Suprapubic skin (tissue), 3 donors: ENCODE results near the gene FAM20B.

Source experiments
- CTCF ChIP-seq, 2 donors: fragments of 200-600 bp in 1 of 2; fragments of 450-650 bp in 1 of 2; sonication (generic) in 1 of 2; IDR thresholded peaks; one replicate each; pipeline ENCODE4 v1.5.1; 2016 to 2019; ENCODE audit warnings: antibody characterized with exemption in 2 of 2, mild to moderate bottlenecking in 1 of 2, moderate library complexity in 1 of 2
- POLR2AphosphoS5 ChIP-seq, 3 donors: sonication (generic); formaldehyde crosslinking; IDR thresholded peaks; one replicate each; pipeline ENCODE4 v1.6.1; 2017; ENCODE audit warnings: antibody characterized with exemption in 3 of 3

GRCh38 chr1:179043907-179044306 lies 18.2 kb downstream of the FAM20B start:
- TF ChIP-seq CTCF (IDR thresholded peaks at IDR 0.05), result no peak
- TF ChIP-seq POLR2AphosphoS5 (IDR thresholded peaks at IDR 0.05), result no peak
